Measurements from ENCODE around the gene CT55. TPM values are rescaled to one million over a fixed set of nuclear protein-coding genes. Genes with fewer than 3 reads are reported as not detected.
"Not testable (repeated sequence)": the region's sequence is repeated elsewhere in the genome, so short reads cannot be mapped to it uniquely, and the experiment has no call there.

CT55 gene
- not detected for polyA plus RNA-seq (ENCODE audit: low read depth in 6 of 6)

DNA sequence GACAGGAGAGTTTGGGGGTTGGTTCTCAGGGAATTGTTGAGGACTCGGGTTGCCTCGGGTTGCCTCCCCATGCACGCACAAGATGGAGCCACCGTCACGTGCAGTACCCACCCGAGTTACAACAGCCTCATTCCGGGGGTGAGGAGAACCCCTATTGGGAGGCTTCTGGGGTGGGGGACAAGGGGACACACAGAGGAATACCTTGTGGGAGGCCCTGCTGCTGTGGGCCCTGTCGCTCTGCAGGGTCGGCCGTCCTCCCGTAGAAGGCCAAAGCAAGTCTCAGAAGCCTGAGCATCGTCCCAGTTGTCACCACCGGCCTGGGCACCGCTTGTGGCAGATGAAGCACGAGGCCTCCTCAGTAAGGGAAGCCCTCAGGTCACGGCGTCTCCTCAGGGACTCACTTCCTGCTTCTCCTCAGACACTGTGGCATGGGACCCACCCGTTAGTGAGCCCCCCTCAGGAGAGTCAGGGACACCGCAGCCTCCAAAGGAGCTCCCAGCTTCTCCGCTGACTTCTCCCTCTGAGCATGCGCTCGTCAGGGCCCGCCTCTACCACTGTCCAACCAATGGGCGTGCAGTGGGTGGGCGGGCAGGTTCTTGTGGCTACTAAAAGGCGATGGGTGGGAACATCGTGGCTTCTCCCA lies at the start of gene CT55:
Gene CT55 (minus strand): TSS at position 522 of the 643 bp plus-strand sequence. CDS start 227 bp downstream, at position 295.
- Mint-ChIP-seq H3K27me3 (peaks cover 11 to 15% (median 13%) of the 10 kb centered on the region in 3 donors), H3K4me1 (no peaks in the 10 kb centered on the region), H3K9me3 (peaks cover 0 to 2% (median 0%) of the 10 kb centered on the region in 7 donors), H3K27ac (no peak within 1 kb of the TSS), H3K4me3 (peak within 1 kb of the TSS in 1 of 8 donors; percentile 49), H3K36me3 (no peaks in the 10 kb centered on the region)
- DNase-seq: no peak
- no peak for ATAC-seq (ENCODE audit: low read depth in 2 of 2)

- Mint-ChIP-seq H3K27ac (no peak overlapping the region), H3K9me3 (no peaks in the 10 kb centered on the region), H3K27me3 (peaks cover 0 to 21% (median 8%) of the 10 kb centered on the region in 3 donors), H3K4me1 (no peaks in the 10 kb centered on the region), H3K4me3 (no peak overlapping the region), H3K36me3 (no peaks in the 10 kb centered on the region)
- DNase-seq (no peak), ATAC-seq (ENCODE audit: low read depth in 2 of 2) (no peak)
Observed at GRCh38 chrX:135213200-135213844, 42.1 kb upstream of the CT55 start.

DNA sequence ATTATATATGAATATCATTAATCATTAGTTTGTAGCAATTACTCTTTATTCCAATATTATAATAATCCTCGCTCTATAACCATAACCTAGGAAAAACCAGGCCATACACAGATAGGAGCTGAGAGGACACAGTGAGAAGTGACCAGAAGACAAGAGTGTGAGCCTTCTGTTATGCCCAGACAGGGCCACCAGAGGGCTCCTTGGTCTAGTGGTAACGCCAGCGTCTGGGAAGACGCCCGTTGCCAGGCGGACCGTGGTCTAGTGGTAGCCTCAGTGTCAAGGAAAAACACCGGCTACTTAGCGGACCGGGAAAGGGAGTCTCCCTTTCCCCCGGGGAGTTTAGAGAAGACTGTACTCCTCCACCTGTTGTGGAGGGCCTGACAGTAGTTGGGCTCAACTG lies 35.2 kb upstream of the CT55 start:
- peaks cover 5 to 29% (median 12%) of the 10 kb centered on the region in 3 donors for H3K27me3 Mint-ChIP-seq
- DNase-seq: peak; percentile 2
- H3K27ac Mint-ChIP-seq; ATAC-seq (ENCODE audit: low read depth in 2 of 2); H3K4me3 Mint-ChIP-seq; H3K4me1 Mint-ChIP-seq; H3K36me3 Mint-ChIP-seq; H3K9me3 Mint-ChIP-seq: not testable (repeated sequence)

DNA sequence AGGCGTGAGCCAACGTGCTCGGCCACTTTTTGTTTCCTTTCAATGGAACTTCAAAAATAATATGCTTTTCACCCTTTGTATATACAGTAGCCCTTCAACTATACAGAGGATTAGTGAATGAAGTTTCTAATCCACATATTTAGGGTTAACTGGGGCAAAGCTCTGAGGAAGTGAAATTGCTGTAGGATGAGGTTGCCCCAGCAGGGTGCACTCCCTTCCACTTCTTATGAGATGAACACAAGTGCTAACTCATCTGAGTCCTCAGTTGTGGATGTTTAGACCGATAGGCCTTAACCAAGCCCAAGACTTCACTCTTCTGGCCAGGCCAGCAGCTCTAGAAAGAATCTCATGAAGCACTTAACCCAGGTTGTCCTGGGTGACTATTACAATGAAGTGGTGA lies 29.1 kb upstream of the CT55 start:
- no peak overlapping the region for H3K4me3 Mint-ChIP-seq
- peaks cover 12 to 31% (median 15%) of the 10 kb centered on the region in 3 donors for H3K27me3 Mint-ChIP-seq
- DNase-seq: no peak
- H3K36me3 Mint-ChIP-seq: no peaks in the 10 kb centered on the region
- H3K9me3 Mint-ChIP-seq: no peaks in the 10 kb centered on the region
- no peaks in the 10 kb centered on the region for H3K4me1 Mint-ChIP-seq
- ATAC-seq (ENCODE audit: low read depth in 2 of 2): no peak
- H3K27ac Mint-ChIP-seq: no peak overlapping the region

GRCh38 chrX:135194684-135195083 lies 23.5 kb upstream of the CT55 start:
- Mint-ChIP-seq H3K4me3 (no peak overlapping the region), H3K27me3 (peaks cover 15 to 19% (median 16%) of the 10 kb centered on the region in 3 donors), H3K27ac (peak overlapping the region in 1 of 6 donors; percentile 14), H3K9me3 (no peaks in the 10 kb centered on the region), H3K4me1 (no peaks in the 10 kb centered on the region), H3K36me3 (no peaks in the 10 kb centered on the region)
- DNase-seq: no peak
- no peak for ATAC-seq (ENCODE audit: low read depth in 2 of 2)

GRCh38 chrX:135193740-135194139 lies 22.5 kb upstream of the CT55 start:
- H3K4me3 Mint-ChIP-seq: no peak overlapping the region
- H3K27me3 Mint-ChIP-seq: peaks cover 14 to 19% (median 16%) of the 10 kb centered on the region in 3 donors
- DNase-seq: no peak
- no peak overlapping the region for H3K27ac Mint-ChIP-seq
- no peaks in the 10 kb centered on the region for H3K4me1 Mint-ChIP-seq
- H3K36me3 Mint-ChIP-seq: no peaks in the 10 kb centered on the region
- no peak for ATAC-seq (ENCODE audit: low read depth in 2 of 2)
- H3K9me3 Mint-ChIP-seq: no peaks in the 10 kb centered on the region

DNA sequence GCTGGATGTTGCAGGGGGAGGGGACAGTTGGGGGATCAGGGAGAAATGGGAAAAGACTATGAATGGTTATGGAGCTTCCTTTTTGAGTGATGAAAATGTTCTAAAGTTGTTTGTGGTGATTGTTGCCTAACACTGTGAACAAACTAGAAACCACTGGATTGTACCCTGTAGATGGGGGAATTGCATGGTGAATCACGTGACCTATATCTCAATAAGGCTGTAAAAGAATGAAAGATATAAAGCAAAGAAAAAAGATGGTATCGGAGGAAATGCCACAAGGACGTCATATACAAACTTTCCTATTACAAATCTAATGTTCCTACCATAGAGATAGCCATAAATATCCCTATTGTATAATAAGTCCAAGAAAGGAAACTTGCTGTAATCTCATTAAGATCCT lies 20.6 kb upstream of the CT55 start:
- no peak overlapping the region for H3K27ac Mint-ChIP-seq
- ATAC-seq (ENCODE audit: low read depth in 2 of 2) (no peak), DNase-seq (no peak)
- no peak overlapping the region for H3K4me3 Mint-ChIP-seq
- H3K4me1 Mint-ChIP-seq: no peaks in the 10 kb centered on the region
- peaks cover 11 to 16% (median 14%) of the 10 kb centered on the region in 3 donors for H3K27me3 Mint-ChIP-seq
- H3K9me3 Mint-ChIP-seq: no peaks in the 10 kb centered on the region
- no peaks in the 10 kb centered on the region for H3K36me3 Mint-ChIP-seq

- Mint-ChIP-seq H3K4me3 (no peak overlapping the region), H3K4me1 (no peaks in the 10 kb centered on the region), H3K36me3 (no peaks in the 10 kb centered on the region), H3K9me3 (no peaks in the 10 kb centered on the region), H3K27me3 (peaks cover 20 to 48% (median 36%) of the 10 kb centered on the region in 3 donors), H3K27ac (no peak overlapping the region)
- DNase-seq (peak; percentile 27), ATAC-seq (ENCODE audit: low read depth in 2 of 2) (peak; percentile 61 to 73)
Observed at GRCh38 chrX:135185795-135186443, 14.7 kb upstream of the CT55 start.

GRCh38 chrX:135178636-135179035 lies 7.4 kb upstream of the CT55 start:
- Mint-ChIP-seq H3K27ac (peak overlapping the region in 1 of 6 donors; percentile 39), H3K4me3 (no peak overlapping the region), H3K36me3 (no peaks in the 10 kb centered on the region), H3K27me3 (peaks cover 13 to 26% (median 23%) of the 10 kb centered on the region in 3 donors), H3K9me3 (peaks cover 0 to 4% (median 0%) of the 10 kb centered on the region in 7 donors), H3K4me1 (no peaks in the 10 kb centered on the region)
- DNase-seq (no peak), ATAC-seq (ENCODE audit: low read depth in 2 of 2) (no peak)

DNA sequence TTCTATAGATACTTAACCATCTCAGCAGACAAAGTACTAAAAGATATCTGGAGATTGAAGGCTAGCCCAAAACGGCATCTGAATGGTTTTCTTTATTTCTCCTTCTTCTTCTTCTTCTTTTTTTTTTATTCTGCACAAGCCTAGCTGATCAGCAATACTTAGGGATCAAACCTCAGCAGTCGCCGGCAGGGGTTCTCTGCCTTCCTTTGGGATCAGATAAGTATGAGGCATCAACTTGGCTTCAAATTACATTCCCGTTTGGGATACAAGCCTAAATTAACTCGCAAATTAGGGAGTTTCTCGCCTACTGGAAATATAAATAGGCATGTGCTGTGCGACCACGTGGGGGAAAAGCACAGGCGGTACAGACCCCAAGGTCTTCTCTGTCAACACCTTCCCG lies 730 bp downstream of the CT55 start:
- DNase-seq (no peak), ATAC-seq (ENCODE audit: low read depth in 2 of 2) (no peak)
- Mint-ChIP-seq H3K27me3 (peaks cover 11 to 15% (median 13%) of the 10 kb centered on the region in 3 donors), H3K4me1 (no peaks in the 10 kb centered on the region), H3K4me3 (no peak overlapping the region), H3K9me3 (peaks cover 0 to 2% (median 0%) of the 10 kb centered on the region in 7 donors), H3K36me3 (no peaks in the 10 kb centered on the region), H3K27ac (no peak overlapping the region)

GRCh38 chrX:135169534-135169933 lies 1.7 kb downstream of the CT55 start:
- H3K4me1 Mint-ChIP-seq; H3K36me3 Mint-ChIP-seq; DNase-seq; H3K4me3 Mint-ChIP-seq; H3K27ac Mint-ChIP-seq; H3K9me3 Mint-ChIP-seq; ATAC-seq (ENCODE audit: low read depth in 2 of 2): not testable (repeated sequence)
- H3K27me3 Mint-ChIP-seq: peaks cover 11 to 15% (median 13%) of the 10 kb centered on the region in 3 donors

- no peaks in the 10 kb centered on the region for H3K36me3 Mint-ChIP-seq
- H3K4me1 Mint-ChIP-seq: no peaks in the 10 kb centered on the region
- DNase-seq (no peak), ATAC-seq (ENCODE audit: low read depth in 2 of 2) (no peak)
- no peak overlapping the region for H3K27ac Mint-ChIP-seq
- peaks cover 2 to 9% (median 4%) of the 10 kb centered on the region in 3 donors for H3K27me3 Mint-ChIP-seq
- H3K4me3 Mint-ChIP-seq: no peak overlapping the region
- H3K9me3 Mint-ChIP-seq: peaks cover 0 to 2% (median 0%) of the 10 kb centered on the region in 7 donors
Observed at GRCh38 chrX:135168486-135168885, 2.7 kb downstream of the CT55 start.

GRCh38 chrX:135154688-135155087 lies 16.5 kb downstream of the CT55 start:
- H3K4me3 Mint-ChIP-seq; H3K36me3 Mint-ChIP-seq; H3K4me1 Mint-ChIP-seq; DNase-seq; ATAC-seq (ENCODE audit: low read depth in 2 of 2); H3K9me3 Mint-ChIP-seq; H3K27ac Mint-ChIP-seq: not testable (repeated sequence)
- H3K27me3 Mint-ChIP-seq: peaks cover 6 to 10% (median 10%) of the 10 kb centered on the region in 3 donors

- H3K36me3 Mint-ChIP-seq, H3K9me3 Mint-ChIP-seq, H3K27me3 Mint-ChIP-seq, H3K27ac Mint-ChIP-seq, H3K4me1 Mint-ChIP-seq, DNase-seq, H3K4me3 Mint-ChIP-seq: not testable (repeated sequence)
- peak; percentile 28 to 47 for ATAC-seq (ENCODE audit: low read depth in 2 of 2)
Observed at GRCh38 chrX:135126145-135126544, 45.1 kb downstream of the CT55 start.

Measured in naive B cell (primary cell).